GM18511 (cell line): ENCODE data around the gene RPL10.

Experiments used
- ATAC-seq: cut with Tn5 transposase; IDR thresholded peaks from one replicate; pipeline ENCODE4 v1.9.1; 2021; ENCODE audit warnings: mild to moderate bottlenecking, moderate library complexity; ENCODE audit not compliant: unreplicated experiment

The RPL10 gene

DNA sequence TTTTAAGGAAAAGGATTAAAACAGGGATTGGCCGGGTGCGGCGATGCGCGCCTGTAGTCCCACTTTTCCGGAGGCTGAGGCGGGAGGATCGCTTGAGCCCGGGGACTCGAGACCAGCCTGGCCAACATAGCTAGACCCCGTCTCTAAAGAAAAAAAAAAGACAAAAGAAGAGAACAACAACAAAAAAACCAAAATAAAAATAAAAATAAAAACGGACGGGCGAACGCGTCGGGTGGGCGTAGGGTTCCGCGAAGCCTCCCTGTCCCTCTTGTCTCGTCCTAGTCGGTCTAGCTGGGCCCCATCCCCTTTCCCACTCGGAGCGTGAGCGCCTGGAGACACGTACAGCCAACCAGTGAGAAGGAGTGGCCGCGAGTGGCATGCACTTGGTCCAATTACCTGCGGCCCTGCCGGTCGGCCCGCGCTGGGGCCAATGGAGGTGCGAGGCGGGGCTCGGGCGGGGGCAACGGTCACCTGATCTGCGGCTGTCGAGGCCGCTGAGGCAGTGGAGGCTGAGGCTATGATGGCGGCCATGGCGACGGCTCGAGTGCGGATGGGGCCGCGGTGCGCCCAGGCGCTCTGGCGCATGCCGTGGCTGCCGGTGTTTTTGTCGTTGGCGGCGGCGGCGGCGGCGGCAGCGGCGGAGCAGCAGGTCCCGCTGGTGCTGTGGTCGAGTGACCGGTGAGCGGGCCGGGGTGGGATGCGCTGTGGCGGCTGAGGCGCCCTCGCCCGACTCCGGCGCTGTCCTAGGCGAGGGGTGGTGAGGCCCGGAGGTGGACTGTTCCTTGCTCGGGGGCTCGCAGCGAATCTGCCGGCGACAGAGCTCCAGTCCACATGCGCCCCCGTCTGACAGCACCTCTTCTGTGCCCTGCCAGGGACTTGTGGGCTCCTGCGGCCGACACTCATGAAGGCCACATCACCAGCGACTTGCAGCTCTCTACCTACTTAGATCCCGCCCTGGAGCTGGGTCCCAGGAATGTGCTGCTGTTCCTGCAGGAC lies 30.3 kb downstream of the RPL10 start, which contains the start of gene ATP6AP1:
Gene ATP6AP1, plus strand, starts transcription at position 502 of the 996 bp plus-strand sequence. Its CDS starts 16 bp downstream, at position 518.
- ATAC-seq = peak; percentile 94

GRCh38 chrX:154429711-154430110 lies 31.5 kb downstream of the RPL10 start:
- ATAC-seq = no peak

DNA sequence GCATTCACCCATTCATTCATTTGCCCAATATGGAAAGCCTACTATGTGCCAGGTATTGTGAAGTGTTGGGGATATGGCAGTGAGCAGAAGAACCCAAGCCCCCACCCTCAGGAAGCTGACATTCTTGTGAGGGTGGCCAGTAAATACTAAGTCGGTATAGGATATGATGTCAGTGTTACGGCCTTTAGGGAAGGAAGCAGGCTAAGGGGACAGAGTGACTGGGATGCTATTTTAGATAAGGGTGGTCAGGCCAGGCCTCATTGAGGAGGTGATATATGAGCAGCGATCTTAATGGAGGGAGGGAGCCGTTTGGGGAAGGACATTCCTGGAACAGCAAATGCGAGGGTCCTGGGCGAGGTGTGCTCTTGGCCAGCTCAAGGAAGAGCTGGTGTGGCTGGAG lies 32.3 kb downstream of the RPL10 start:
- no peak for ATAC-seq

- ATAC-seq = no peak
Measured at GRCh38 chrX:154430916-154431315, 32.7 kb downstream of the RPL10 start.

- ATAC-seq = no peak
Measured at GRCh38 chrX:154431341-154431740, 33.2 kb downstream of the RPL10 start.

DNA sequence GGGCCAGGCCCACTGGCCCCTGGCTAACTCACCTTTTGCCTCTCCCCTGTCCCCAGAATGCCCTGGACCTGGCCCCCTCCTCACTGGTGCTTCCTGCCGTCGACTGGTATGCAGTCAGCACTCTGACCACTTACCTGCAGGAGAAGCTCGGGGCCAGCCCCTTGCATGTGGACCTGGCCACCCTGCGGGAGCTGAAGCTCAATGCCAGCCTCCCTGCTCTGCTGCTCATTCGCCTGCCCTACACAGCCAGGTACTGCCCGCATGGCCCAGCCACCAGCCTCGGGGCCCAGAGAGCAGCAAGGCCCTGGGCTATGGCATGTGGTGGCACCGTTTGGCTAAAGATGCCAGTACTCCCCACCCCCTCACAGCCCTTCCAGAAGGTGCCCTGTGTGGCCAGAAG lies 34.0 kb downstream of the RPL10 start:
- ATAC-seq = no peak

- no peak for ATAC-seq
Measured at GRCh38 chrX:154433605-154434004, 35.4 kb downstream of the RPL10 start.

GRCh38 chrX:154434394-154435168 lies 36.4 kb downstream of the RPL10 start:
- no peak for ATAC-seq

GRCh38 chrX:154435171-154435733 lies 37.1 kb downstream of the RPL10 start:
- no peak for ATAC-seq

GRCh38 chrX:154436374-154436982 lies 38.3 kb downstream of the RPL10 start:
- no peak for ATAC-seq

GRCh38 chrX:154436983-154437752 lies 39.0 kb downstream of the RPL10 start, which contains the start of gene GDI1:
GDI1 (plus strand) TSS chrX:154437154; CDS start chrX:154437255, 101 bp downstream.
- ATAC-seq = no peak

GRCh38 chrX:154437971-154438893 lies 40.1 kb downstream of the RPL10 start:
- ATAC-seq = no peak

GRCh38 chrX:154439841-154440240 lies 41.7 kb downstream of the RPL10 start:
- ATAC-seq = no peak

GRCh38 chrX:154440623-154441357 lies 42.6 kb downstream of the RPL10 start:
- ATAC-seq = no peak

DNA sequence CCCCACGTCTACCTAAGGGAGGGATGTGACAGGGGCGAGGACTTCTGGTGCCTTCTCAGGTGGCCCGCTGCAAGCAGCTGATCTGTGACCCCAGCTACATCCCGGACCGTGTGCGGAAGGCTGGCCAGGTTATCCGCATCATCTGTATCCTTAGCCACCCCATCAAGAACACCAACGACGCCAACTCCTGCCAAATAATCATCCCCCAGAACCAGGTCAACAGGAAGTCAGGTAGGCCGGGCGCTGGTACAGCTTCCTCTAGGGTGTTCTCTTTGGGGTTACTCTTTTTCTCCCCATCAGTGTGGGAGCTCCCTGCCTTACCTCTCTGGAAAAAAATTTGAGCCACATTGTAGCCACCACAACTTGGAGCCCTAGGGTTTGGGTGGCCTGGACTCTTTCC lies 43.4 kb downstream of the RPL10 start:
- ATAC-seq = no peak

- no peak for ATAC-seq
Measured at GRCh38 chrX:154441984-154442707, 44.0 kb downstream of the RPL10 start.

- ATAC-seq = no peak
Measured at GRCh38 chrX:154443479-154443910, 45.3 kb downstream of the RPL10 start.
